ENCODE measurements around the gene BYSL.
A peak's percentile ranks its signal among the peaks of the same experiment; 100 is the strongest.

The BYSL gene

GRCh38 chr6:41920921-41921711, at the start of gene BYSL, which contains the start of gene MED20:
TSS of gene BYSL (plus strand) at chr6:41921499. CDS start at chr6:41921563, 64 bp downstream.
TSS of gene MED20 (minus strand) at chr6:41921139. CDS start at chr6:41921018, 121 bp downstream.
- peak; percentile 86 for DNase-seq

- DNase-seq, result no peak
Measured at GRCh38 chr6:41871691-41872090, 49.6 kb upstream of the BYSL start.

- no peak for DNase-seq
Measured at GRCh38 chr6:41872147-41872546, 49.2 kb upstream of the BYSL start.

GRCh38 chr6:41874741-41875140, 46.6 kb upstream of the BYSL start:
- DNase-seq, result no peak

- no peak for DNase-seq
Measured at GRCh38 chr6:41877051-41877680, 44.1 kb upstream of the BYSL start.

GRCh38 chr6:41878246-41878645, 43.1 kb upstream of the BYSL start:
- no peak for DNase-seq

GRCh38 chr6:41878961-41879405, 42.3 kb upstream of the BYSL start:
- DNase-seq, result no peak

GRCh38 chr6:41881506-41881905, 39.8 kb upstream of the BYSL start:
- no peak for DNase-seq

- no peak for DNase-seq
Measured at GRCh38 chr6:41884957-41885356, 36.3 kb upstream of the BYSL start.

- no peak for DNase-seq
Measured at GRCh38 chr6:41885930-41886329, 35.4 kb upstream of the BYSL start.

GRCh38 chr6:41887331-41887751, 34.0 kb upstream of the BYSL start:
- no peak for DNase-seq

- no peak for DNase-seq
Measured at GRCh38 chr6:41892921-41893564, 28.3 kb upstream of the BYSL start.

- DNase-seq, result no peak
Measured at GRCh38 chr6:41894366-41895299, 26.7 kb upstream of the BYSL start.

GRCh38 chr6:41895300-41896233, 25.7 kb upstream of the BYSL start, which contains the start of gene USP49:
TSS of gene USP49 (minus strand) at chr6:41895375. CDS start at chr6:41806983, 88,392 bp downstream.
- peak; percentile 71 for DNase-seq

GRCh38 chr6:41896281-41896680, 25.0 kb upstream of the BYSL start:
- no peak for DNase-seq

- DNase-seq, result no peak
Measured at GRCh38 chr6:41900861-41901260, 20.4 kb upstream of the BYSL start.

GRCh38 chr6:41901882-41902519, 19.3 kb upstream of the BYSL start:
- DNase-seq, result no peak

GRCh38 chr6:41909727-41910126, 11.6 kb upstream of the BYSL start:
- DNase-seq, result no peak

GRCh38 chr6:41914343-41914742, 7.0 kb upstream of the BYSL start:
- no peak for DNase-seq

- no peak for DNase-seq
Measured at GRCh38 chr6:41914869-41915530, 6.3 kb upstream of the BYSL start.

Data from DMS 273 treated with DMSO at 0.1 percent for 48 hours (cell line).